MM.1S (cell line): Measurements from ENCODE around the gene CAP2.

Experiments
- DNase-seq: peaks from one replicate; pipeline ENCODE4 v3.0.0-alpha.2; 2015
- H2AFZ ChIP-seq: fragments of 300-600 bp; sonication (generic); 2 replicates; pipeline ENCODE4 v1.6.0; 2016; ENCODE audit warnings: antibody characterized with exemption, low read length
- H3F3A ChIP-seq: fragments of 300-600 bp; sonication (generic); 2 replicates; pipeline ENCODE4 v1.6.1; 2016; ENCODE audit warnings: mild to moderate bottlenecking, antibody characterized with exemption, low read length, moderate library complexity, mixed read lengths; ENCODE audit not compliant: insufficient read depth
- H3K27ac ChIP-seq: fragments of 300-600 bp; sonication (generic); 2 replicates; pipeline ENCODE4 v1.5.1; 2016; ENCODE audit warnings: mild to moderate bottlenecking, low read length
- H3K27me3 ChIP-seq: fragments of 300-600 bp; sonication (generic); replicated peaks from 2 replicates; pipeline ENCODE4 v1.6.0; 2016; ENCODE audit warnings: low read length; ENCODE audit not compliant: insufficient read depth
- H3K36me3 ChIP-seq: fragments of 300-600 bp; sonication (generic); replicated peaks from 2 replicates; pipeline ENCODE4 v1.6.1; 2016; ENCODE audit warnings: mild to moderate bottlenecking, low read length, mixed read lengths; ENCODE audit not compliant: insufficient read depth
- H3K4me1 ChIP-seq: fragments of 300-600 bp; sonication (generic); 2 replicates; pipeline ENCODE4 v1.6.1; 2016; ENCODE audit warnings: low read length, mixed read lengths
- H3K4me2 ChIP-seq: fragments of 300-600 bp; sonication (generic); 2 replicates; pipeline ENCODE4 v1.6.0; 2016; ENCODE audit warnings: low read depth, low read length
- H3K4me3 ChIP-seq: fragments of 300-600 bp; sonication (generic); 2 replicates; pipeline ENCODE4 v1.5.1; 2016; ENCODE audit warnings: low read length, mixed read lengths
- H3K79me2 ChIP-seq: fragments of 300-600 bp; sonication (generic); 2 replicates; pipeline ENCODE4 v1.6.1; 2016; ENCODE audit warnings: mixed run types, low read length, mixed read lengths
- H3K9ac ChIP-seq: fragments of 300-600 bp; sonication (generic); 2 replicates; pipeline ENCODE4 v1.6.1; 2016; ENCODE audit warnings: low read length, mixed read lengths
- H3K9me2 ChIP-seq: fragments of 300-600 bp; sonication (generic); replicated peaks from 2 replicates; pipeline ENCODE4 v1.6.1; 2016; ENCODE audit warnings: mild to moderate bottlenecking, low read length, mixed read lengths; ENCODE audit not compliant: insufficient read depth
- H3K9me3 ChIP-seq: fragments of 300-600 bp; sonication (generic); replicated peaks from 2 replicates; pipeline ENCODE4 v1.6.1; 2016; ENCODE audit warnings: mild to moderate bottlenecking, low read length, mixed read lengths; ENCODE audit not compliant: insufficient read depth
- H4K20me1 ChIP-seq: fragments of 300-600 bp; sonication (generic); 2 replicates; pipeline ENCODE4 v1.6.1; 2016; ENCODE audit warnings: mild to moderate bottlenecking, low read length, moderate library complexity, mixed read lengths; ENCODE audit not compliant: insufficient read depth
- CTCF ChIP-seq: fragments of 300-600 bp; sonication (generic); IDR thresholded peaks from 2 replicates; pipeline ENCODE4 v1.5.1; 2016; ENCODE audit warnings: antibody characterized with exemption, low read length, mixed read lengths
- EZH2 ChIP-seq: fragments of 300-600 bp; sonication (generic); optimal IDR thresholded peaks from 2 replicates; pipeline ENCODE3; 2017; ENCODE audit warnings: low read depth, mild to moderate bottlenecking, antibody characterized with exemption, low read length, mixed read lengths
- EZH2phosphoT487 ChIP-seq: fragments of 300-600 bp; sonication (generic); IDR thresholded peaks from 2 replicates; pipeline ENCODE4 v1.6.1; 2018; ENCODE audit warnings: antibody characterized with exemption, low read length

The CAP2 gene

GRCh38 chr6:17589406-17590096 lies 196.2 kb downstream of the CAP2 start:
- DNase-seq: no peak
- Histone ChIP-seq H4K20me1 (no peaks in the 10 kb centered on the region), H3K36me3 (no peaks in the 10 kb centered on the region), H3K79me2 (no peaks in the 10 kb centered on the region), H3K4me3 (no peak overlapping the region), H3K4me1 (peaks cover 8% of the 10 kb centered on the region), H3K27me3 (no peaks in the 10 kb centered on the region), H3K9ac (no peak overlapping the region), H3K9me3 (no peaks in the 10 kb centered on the region), H3K9me2 (no peaks in the 10 kb centered on the region), H2AFZ (no peak overlapping the region), H3K27ac (no peak overlapping the region), H3K4me2 (no peak overlapping the region), H3F3A (no peaks in the 10 kb centered on the region)
- TF ChIP-seq EZH2: no peak
- no peak for TF ChIP-seq CTCF
- TF ChIP-seq EZH2phosphoT487: no peak

- no peaks in the 10 kb centered on the region for H3K27me3 ChIP-seq
- no peaks in the 10 kb centered on the region for H3K79me2 ChIP-seq
- H3K27ac ChIP-seq: no peak overlapping the region
- H3K9ac ChIP-seq: no peak overlapping the region
- no peaks in the 10 kb centered on the region for H4K20me1 ChIP-seq
- H3K4me3 ChIP-seq: no peak overlapping the region
- no peak for DNase-seq
- H3K36me3 ChIP-seq: no peaks in the 10 kb centered on the region
- H3K9me2 ChIP-seq: no peaks in the 10 kb centered on the region
- no peak overlapping the region for H3K4me2 ChIP-seq
- no peak overlapping the region for H2AFZ ChIP-seq
- H3K9me3 ChIP-seq: no peaks in the 10 kb centered on the region
- peaks cover 8% of the 10 kb centered on the region for H3K4me1 ChIP-seq
- no peaks in the 10 kb centered on the region for H3F3A ChIP-seq
- TF ChIP-seq EZH2 (no peak), EZH2phosphoT487 (no peak), CTCF (no peak)
Observed at GRCh38 chr6:17591287-17591686, 197.9 kb downstream of the CAP2 start.

- Histone ChIP-seq H3K79me2 (no peaks in the 10 kb centered on the region), H2AFZ (no peak overlapping the region), H4K20me1 (no peaks in the 10 kb centered on the region), H3K4me3 (no peak overlapping the region), H3K4me2 (no peak overlapping the region), H3K9ac (no peak overlapping the region), H3K9me3 (no peaks in the 10 kb centered on the region), H3K27me3 (no peaks in the 10 kb centered on the region), H3F3A (no peaks in the 10 kb centered on the region), H3K4me1 (peaks cover 8% of the 10 kb centered on the region), H3K9me2 (no peaks in the 10 kb centered on the region), H3K36me3 (no peaks in the 10 kb centered on the region), H3K27ac (no peak overlapping the region)
- no peak for TF ChIP-seq EZH2
- TF ChIP-seq EZH2phosphoT487: no peak
- no peak for TF ChIP-seq CTCF
- no peak for DNase-seq
Observed at GRCh38 chr6:17593246-17593645, 199.9 kb downstream of the CAP2 start.
